Esophagus muscularis mucosa (tissue), 4 donors: ENCODE measurements around the gene NUDT3. TPM values are rescaled to one million over a fixed set of nuclear protein-coding genes. Genes with fewer than 3 reads are reported as not detected.
"Not testable (repeated sequence)": the region's sequence is repeated elsewhere in the genome, so short reads cannot be mapped to it uniquely, and the experiment has no call there.

Source experiments
- DNase-seq: peaks from one replicate; pipeline ENCODE4 v3.0.0-alpha.2; 2017; ENCODE audit errors: extremely low spot score
- H3K27ac ChIP-seq, 4 donors: fragments of 200-600 bp; sonication (generic); replicated peaks in 1 of 4; 1 replicate in 3 of 4; 2 replicates in 1 of 4; pipeline ENCODE4 v1.5.1; 2016 to 2019; ENCODE audit warnings: mild to moderate bottlenecking in 1 of 4
- H3K27me3 ChIP-seq, 4 donors: fragments of 200-600 bp; sonication (generic); one replicate each; pipeline versions ENCODE4 v1.5.1 to v1.6.0; 2016 to 2019
- H3K36me3 ChIP-seq, 4 donors: fragments of 200-600 bp; sonication (generic); one replicate each; pipeline ENCODE4 v1.5.1; 2016 to 2019
- H3K4me1 ChIP-seq, 4 donors: fragments of 200-600 bp; sonication (generic); one replicate each; pipeline ENCODE4 v1.5.1; 2016 to 2019
- H3K4me3 ChIP-seq, 4 donors: fragments of 200-600 bp; sonication (generic); 1 replicate in 2 of 4; 2 replicates in 2 of 4; pipeline ENCODE4 v1.5.1; 2016 to 2019; ENCODE audit warnings: mild to moderate bottlenecking in 4 of 4, moderate library complexity in 1 of 4
- H3K9me3 ChIP-seq, 4 donors: fragments of 200-600 bp; sonication (generic); 1 replicate in 3 of 4; 2 replicates in 1 of 4; pipeline ENCODE4 v1.5.1; 2016 to 2019
- EP300 ChIP-seq: sonication (generic); formaldehyde crosslinking; IDR thresholded peaks from one replicate; pipeline ENCODE4 v1.6.1; 2017; ENCODE audit warnings: antibody characterized with exemption
- POLR2A ChIP-seq: fragments of 450-650 bp; IDR thresholded peaks from one replicate; pipeline ENCODE4 v1.6.1; 2017; ENCODE audit warnings: antibody characterized with exemption, moderate library complexity, mild to moderate bottlenecking, low read depth
- POLR2AphosphoS5 ChIP-seq, 2 donors: sonication (generic); formaldehyde crosslinking; IDR thresholded peaks; one replicate each; pipeline ENCODE4 v1.6.1; 2017; ENCODE audit warnings: antibody characterized with exemption in 2 of 2
- WGBS: methylation state at CpG from one replicate; pipeline ENCODE4 v1.1.5; 2018; 5-methylcytosine and 5-hydroxymethylcytosine counted together
- intact Hi-C: fragments of 100-400 bp; cut with DNase I; formaldehyde crosslinking; loops from one replicate; pipeline ENCODE4 v1.15.1; 2023
- total RNA-seq, 4 donors: library from RNA; depleted of rRNA; stranded (reverse); fragments of >200 nt; gene quantifications; one replicate each; pipeline versions ENCODE4 v1.1.0 to v1.2.1, GENCODE V29; 2016
- TF ChIP-seq, protein P1 (sequence below), 3 experiments: fragments of 200-600 bp in 2 of 3; fragments of 450-650 bp in 1 of 3; sonication (generic) in 2 of 3; IDR thresholded peaks; one replicate each; pipeline ENCODE4 v1.5.1; 2017 to 2019; ENCODE audit warnings: antibody characterized with exemption in 3 of 3, mild to moderate bottlenecking in 2 of 3, moderate library complexity in 1 of 3

Gene NUDT3
- total RNA-seq, 4 donors from 2014 or later: 37.1 to 57.2 (median 47.4) TPM

DNA sequence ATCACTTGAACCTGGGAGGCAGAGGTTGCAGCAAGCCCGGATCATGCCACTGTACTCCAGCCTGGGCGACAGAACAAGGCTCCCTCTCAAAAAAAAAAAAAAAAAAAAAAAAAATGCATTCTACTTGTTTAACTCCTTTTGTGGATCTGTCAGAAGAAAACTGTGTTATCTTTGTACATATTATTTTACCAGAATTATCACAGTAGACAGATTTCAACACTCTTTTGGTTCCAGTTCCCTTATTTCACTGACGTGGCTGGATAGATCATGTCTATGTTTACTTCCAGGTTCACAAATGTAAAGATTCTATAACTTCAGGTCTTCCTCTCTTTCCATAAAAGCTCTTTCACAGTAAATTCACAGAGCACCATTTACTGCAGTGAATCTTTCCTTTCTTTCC lies 18.4 kb downstream of the NUDT3 start:
- no peak for DNase-seq
- H3K27me3 ChIP-seq: no peaks in the 10 kb centered on the region
- TF ChIP-seq, protein P1, sequence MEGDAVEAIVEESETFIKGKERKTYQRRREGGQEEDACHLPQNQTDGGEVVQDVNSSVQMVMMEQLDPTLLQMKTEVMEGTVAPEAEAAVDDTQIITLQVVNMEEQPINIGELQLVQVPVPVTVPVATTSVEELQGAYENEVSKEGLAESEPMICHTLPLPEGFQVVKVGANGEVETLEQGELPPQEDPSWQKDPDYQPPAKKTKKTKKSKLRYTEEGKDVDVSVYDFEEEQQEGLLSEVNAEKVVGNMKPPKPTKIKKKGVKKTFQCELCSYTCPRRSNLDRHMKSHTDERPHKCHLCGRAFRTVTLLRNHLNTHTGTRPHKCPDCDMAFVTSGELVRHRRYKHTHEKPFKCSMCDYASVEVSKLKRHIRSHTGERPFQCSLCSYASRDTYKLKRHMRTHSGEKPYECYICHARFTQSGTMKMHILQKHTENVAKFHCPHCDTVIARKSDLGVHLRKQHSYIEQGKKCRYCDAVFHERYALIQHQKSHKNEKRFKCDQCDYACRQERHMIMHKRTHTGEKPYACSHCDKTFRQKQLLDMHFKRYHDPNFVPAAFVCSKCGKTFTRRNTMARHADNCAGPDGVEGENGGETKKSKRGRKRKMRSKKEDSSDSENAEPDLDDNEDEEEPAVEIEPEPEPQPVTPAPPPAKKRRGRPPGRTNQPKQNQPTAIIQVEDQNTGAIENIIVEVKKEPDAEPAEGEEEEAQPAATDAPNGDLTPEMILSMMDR (IDR thresholded peaks at IDR 0.05): no peak
- TF ChIP-seq POLR2A (no peak), EP300 (no peak), POLR2AphosphoS5 (IDR thresholded peaks at IDR 0.05) (no peak)
- H3K9me3 ChIP-seq: no peaks in the 10 kb centered on the region
- H3K36me3 ChIP-seq: no peaks in the 10 kb centered on the region
- 72% methylated on average over 3 of the region's 3 CpGs for WGBS
- no peak overlapping the region for H3K27ac ChIP-seq
- H3K4me1 ChIP-seq: peaks cover 19 to 32% (median 22%) of the 10 kb centered on the region in 4 donors
- H3K4me3 ChIP-seq: no peak overlapping the region
- intact Hi-C loops: no loop called here

DNA sequence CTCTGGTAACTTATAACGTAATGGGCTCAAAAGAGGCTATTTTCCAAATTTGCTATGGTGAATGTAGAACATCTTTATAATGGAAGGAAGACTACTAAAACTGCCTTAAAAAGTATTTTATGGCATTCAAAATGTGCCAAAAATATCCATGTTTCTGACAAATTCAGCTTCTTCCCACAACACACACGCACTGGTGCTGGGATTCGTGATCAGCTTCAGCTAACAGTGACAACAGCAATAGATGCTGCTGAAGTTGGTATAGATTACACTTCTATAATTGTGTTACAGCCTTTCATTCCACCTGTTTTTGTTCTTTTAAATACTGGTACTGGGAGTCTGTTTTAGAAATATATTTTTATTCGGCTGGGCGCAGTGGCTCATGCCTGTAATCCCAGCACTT lies 19.0 kb downstream of the NUDT3 start:
- Histone ChIP-seq H3K27ac (no peak overlapping the region), H3K9me3 (no peaks in the 10 kb centered on the region), H3K36me3 (no peaks in the 10 kb centered on the region), H3K4me3 (no peak overlapping the region), H3K4me1 (peaks cover 16 to 32% (median 21%) of the 10 kb centered on the region in 4 donors), H3K27me3 (no peaks in the 10 kb centered on the region)
- 92% methylated on average over 5 of the region's 5 CpGs for WGBS
- intact Hi-C loops: no loop called here
- no peak for DNase-seq
- TF ChIP-seq, protein P1 (IDR thresholded peaks at IDR 0.05): no peak
- no peak for TF ChIP-seq POLR2AphosphoS5 (IDR thresholded peaks at IDR 0.05)
- TF ChIP-seq POLR2A: no peak
- no peak for TF ChIP-seq EP300

DNA sequence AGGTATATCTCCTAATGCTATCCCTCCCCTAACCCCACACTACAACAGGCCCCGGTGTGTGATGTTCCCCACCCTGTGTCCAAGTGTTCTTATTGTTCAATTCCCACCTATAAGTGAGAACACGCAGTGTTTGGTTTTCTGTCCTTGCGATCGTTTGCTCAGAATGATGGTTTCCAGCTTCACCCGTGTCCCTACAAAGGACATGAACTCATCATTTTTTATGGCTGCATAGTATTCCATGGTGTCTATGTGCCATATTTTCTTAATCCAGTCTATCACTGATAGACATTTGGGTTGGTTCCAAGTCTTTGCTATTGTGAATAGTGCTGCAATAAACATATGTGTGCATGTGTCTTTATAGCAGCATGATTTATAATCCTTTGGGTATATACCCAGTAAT lies 20.6 kb downstream of the NUDT3 start:
- H3K36me3 ChIP-seq, DNase-seq, H3K27ac ChIP-seq, H3K27me3 ChIP-seq, intact Hi-C loops, H3K9me3 ChIP-seq, H3K4me3 ChIP-seq: not testable (repeated sequence)
- 99% methylated on average over 5 of the region's 5 CpGs for WGBS
- H3K4me1 ChIP-seq: peaks cover 12 to 32% (median 21%) of the 10 kb centered on the region in 4 donors

DNA sequence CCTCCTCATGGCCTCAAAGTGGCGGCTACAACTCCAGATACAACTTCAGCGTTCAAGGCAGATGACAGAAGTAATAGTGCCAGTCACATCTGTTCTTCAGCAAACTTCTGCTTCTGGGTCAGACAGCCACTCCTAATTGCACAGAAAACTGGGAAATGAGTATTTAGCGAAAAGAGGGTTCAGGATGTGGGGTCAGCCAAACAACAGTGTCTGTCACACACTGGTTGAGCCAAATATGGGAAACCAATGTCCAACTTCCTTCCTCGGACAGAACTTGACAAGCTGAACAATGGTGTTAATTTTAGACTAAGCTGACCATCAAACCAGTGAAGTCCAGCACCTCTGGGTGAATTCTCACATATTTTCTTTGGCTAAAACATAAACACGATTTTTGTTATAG lies 22.1 kb downstream of the NUDT3 start:
- intact Hi-C loops: no loop called here
- 76% methylated on average over 5 of the region's 5 CpGs for WGBS
- TF ChIP-seq POLR2A (no peak), POLR2AphosphoS5 (IDR thresholded peaks at IDR 0.05) (peak in 1 of 2 donors; percentile 25), EP300 (no peak)
- Histone ChIP-seq H3K4me3 (no peak overlapping the region), H3K27me3 (no peaks in the 10 kb centered on the region), H3K9me3 (no peaks in the 10 kb centered on the region), H3K4me1 (peaks cover 12 to 32% (median 21%) of the 10 kb centered on the region in 4 donors), H3K36me3 (no peaks in the 10 kb centered on the region), H3K27ac (no peak overlapping the region)
- DNase-seq: no peak

DNA sequence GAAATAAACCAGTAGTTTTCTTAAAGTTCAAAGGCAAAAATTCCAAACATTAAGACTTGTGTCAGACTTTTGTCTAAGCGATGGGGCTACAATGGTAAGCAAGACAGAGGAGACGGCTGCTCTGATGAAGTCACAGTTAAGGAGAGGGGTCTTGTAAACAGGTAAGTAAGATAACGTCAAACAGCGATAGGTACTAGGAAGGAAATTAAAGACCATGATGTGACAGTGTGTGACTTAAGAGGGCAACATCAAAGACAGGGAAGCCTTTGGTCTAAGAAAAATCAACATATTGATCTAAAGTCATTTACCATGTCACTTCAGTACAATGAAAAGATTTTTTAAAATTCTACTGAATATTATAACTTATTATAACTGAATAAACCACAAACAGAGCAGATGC lies 23.1 kb downstream of the NUDT3 start:
- Histone ChIP-seq H3K4me1 (peaks cover 7 to 28% (median 20%) of the 10 kb centered on the region in 4 donors), H3K4me3 (no peak overlapping the region), H3K27ac (no peak overlapping the region), H3K36me3 (no peaks in the 10 kb centered on the region), H3K9me3 (no peaks in the 10 kb centered on the region), H3K27me3 (no peaks in the 10 kb centered on the region)
- intact Hi-C loops: no loop called here
- TF ChIP-seq, protein P1 (IDR thresholded peaks at IDR 0.05): no peak
- no peak for TF ChIP-seq POLR2AphosphoS5 (IDR thresholded peaks at IDR 0.05)
- TF ChIP-seq POLR2A: no peak
- no peak for TF ChIP-seq EP300
- no peak for DNase-seq
- 94% methylated on average over 4 of the region's 4 CpGs for WGBS

DNA sequence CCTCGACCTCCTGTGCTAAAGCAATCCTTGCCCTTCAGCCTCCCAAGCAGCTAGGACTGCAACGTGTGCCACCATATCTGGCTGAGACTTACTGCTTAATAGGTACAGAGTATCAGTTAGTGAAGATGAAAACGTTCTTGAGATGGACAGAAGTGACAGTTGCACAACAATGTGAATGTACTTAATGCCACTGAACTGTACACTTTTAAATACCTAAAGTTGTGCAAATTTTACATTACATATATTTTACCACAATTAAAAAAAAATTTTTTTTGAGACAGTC lies 25.9 kb downstream of the NUDT3 start:
- WGBS: 67% methylated on average over 3 of the region's 3 CpGs
- TF ChIP-seq POLR2AphosphoS5 (IDR thresholded peaks at IDR 0.05): no peak
- no peak for TF ChIP-seq POLR2A
- TF ChIP-seq, protein P1 (IDR thresholded peaks at IDR 0.05): no peak
- no peak for TF ChIP-seq EP300
- peaks cover 26 to 34% (median 30%) of the 10 kb centered on the region in 4 donors for H3K4me1 ChIP-seq
- H3K27me3 ChIP-seq: no peaks in the 10 kb centered on the region
- H3K9me3 ChIP-seq: no peaks in the 10 kb centered on the region
- no peaks in the 10 kb centered on the region for H3K36me3 ChIP-seq
- no peak overlapping the region for H3K4me3 ChIP-seq
- intact Hi-C loops: no loop called here
- no peak for DNase-seq
- no peak overlapping the region for H3K27ac ChIP-seq

DNA sequence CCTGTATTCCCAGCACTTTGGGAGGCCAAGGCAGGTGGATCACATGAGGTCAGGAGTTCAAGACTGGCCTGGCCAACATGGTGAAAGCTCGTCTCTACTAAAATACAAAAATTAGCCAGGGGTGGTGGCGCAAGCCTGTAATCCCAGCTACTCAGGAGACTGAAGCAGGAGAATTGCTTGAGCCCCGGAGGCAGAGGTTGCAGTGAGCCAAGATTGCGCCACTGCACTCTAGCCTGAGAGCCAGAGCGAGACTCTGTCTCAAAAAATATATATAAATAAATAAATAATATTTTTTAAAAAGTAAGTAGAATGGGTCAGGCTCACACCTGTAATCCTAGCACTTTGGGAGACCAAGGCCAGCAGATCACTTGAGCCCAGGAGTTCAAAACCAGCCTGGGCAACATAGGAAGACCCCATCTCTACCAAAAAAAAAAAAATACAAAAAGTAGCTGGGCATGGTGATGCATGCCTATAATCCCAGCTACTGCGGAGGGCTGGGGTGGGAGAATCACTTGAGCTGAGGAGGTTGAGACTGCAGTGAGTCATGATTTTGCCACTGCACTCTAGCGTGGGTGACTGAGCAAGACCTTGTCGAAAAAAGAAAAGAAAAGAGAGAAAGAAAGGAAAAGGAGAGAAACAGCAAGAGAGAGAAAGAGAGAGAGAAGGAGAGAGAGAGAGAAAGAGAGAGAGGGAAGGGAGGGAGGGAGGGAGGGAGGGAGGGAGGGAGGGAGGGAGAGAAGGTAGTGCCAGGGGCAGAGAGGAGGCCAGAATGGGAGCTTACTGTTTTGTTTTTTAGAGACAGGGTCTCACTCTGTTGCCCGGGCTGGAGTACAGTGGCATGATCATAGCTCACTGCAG lies 26.5 kb downstream of the NUDT3 start:
- H3K27ac ChIP-seq, H3K27me3 ChIP-seq, DNase-seq, H3K9me3 ChIP-seq, intact Hi-C loops, H3K4me3 ChIP-seq, H3K36me3 ChIP-seq: not testable (repeated sequence)
- peaks cover 27 to 40% (median 29%) of the 10 kb centered on the region in 4 donors for H3K4me1 ChIP-seq
- 87% methylated on average over 9 of the region's 9 CpGs for whole genome bisulfite sequencing

DNA sequence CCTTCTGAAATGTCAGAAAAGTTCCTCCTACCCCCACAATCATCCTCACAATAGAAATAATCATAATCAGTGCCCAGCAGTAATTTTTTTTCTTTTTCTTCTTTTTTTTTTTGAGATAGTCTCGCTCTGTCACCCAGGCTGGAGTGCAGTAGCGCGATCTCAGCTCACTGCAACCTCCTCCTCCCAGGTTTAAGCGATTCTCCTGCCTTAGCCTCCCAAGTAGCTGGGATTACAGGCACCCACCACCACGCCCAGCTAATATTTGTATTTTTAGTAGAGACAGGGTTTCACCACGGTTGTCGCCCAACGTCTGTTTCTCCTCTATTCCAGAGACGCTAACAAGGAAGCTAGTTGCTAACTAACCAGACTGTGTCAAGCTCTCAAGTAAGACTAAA lies 28.8 kb downstream of the NUDT3 start:
- H3K27ac ChIP-seq, H3K27me3 ChIP-seq, H3K9me3 ChIP-seq, DNase-seq, H3K4me3 ChIP-seq, H3K36me3 ChIP-seq, intact Hi-C loops: not testable (repeated sequence)
- peaks cover 18 to 53% (median 36%) of the 10 kb centered on the region in 4 donors for H3K4me1 ChIP-seq
- 81% methylated on average over 9 of the region's 9 CpGs for WGBS
